ENCODE data around the gene GMEB2. TPM values are rescaled to one million over a fixed set of nuclear protein-coding genes. Genes with fewer than 3 reads are reported as not detected.
A peak's percentile ranks its signal among the peaks of the same experiment; 100 is the strongest.

Gene GMEB2
- total RNA-seq, 1 donor from 2014 or later: 16.1 TPM

- Mint-ChIP-seq H3K4me3 (no peak overlapping the region), H3K9me3 (no peaks in the 10 kb centered on the region), H3K4me1 (peaks cover 11% of the 10 kb centered on the region), H3K36me3 (no peaks in the 10 kb centered on the region), H3K27me3 (ENCODE audit: low read depth) (no peaks in the 10 kb centered on the region), H3K27ac (no peak overlapping the region)
- TF ChIP-seq, protein P1, sequence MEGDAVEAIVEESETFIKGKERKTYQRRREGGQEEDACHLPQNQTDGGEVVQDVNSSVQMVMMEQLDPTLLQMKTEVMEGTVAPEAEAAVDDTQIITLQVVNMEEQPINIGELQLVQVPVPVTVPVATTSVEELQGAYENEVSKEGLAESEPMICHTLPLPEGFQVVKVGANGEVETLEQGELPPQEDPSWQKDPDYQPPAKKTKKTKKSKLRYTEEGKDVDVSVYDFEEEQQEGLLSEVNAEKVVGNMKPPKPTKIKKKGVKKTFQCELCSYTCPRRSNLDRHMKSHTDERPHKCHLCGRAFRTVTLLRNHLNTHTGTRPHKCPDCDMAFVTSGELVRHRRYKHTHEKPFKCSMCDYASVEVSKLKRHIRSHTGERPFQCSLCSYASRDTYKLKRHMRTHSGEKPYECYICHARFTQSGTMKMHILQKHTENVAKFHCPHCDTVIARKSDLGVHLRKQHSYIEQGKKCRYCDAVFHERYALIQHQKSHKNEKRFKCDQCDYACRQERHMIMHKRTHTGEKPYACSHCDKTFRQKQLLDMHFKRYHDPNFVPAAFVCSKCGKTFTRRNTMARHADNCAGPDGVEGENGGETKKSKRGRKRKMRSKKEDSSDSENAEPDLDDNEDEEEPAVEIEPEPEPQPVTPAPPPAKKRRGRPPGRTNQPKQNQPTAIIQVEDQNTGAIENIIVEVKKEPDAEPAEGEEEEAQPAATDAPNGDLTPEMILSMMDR (IDR thresholded peaks at IDR 0.05; ENCODE audit: unreplicated experiment): no peak
- DNase-seq (ENCODE audit: low spot score in 2 of 2, unreplicated experiment in 2 of 2): no peak
Observed at GRCh38 chr20:63648895-63649589, 22.1 kb upstream of the GMEB2 start.

GRCh38 chr20:63648190-63648589 is 21.3 kb upstream of the GMEB2 start:
- TF ChIP-seq, protein P1 (IDR thresholded peaks at IDR 0.05; ENCODE audit: unreplicated experiment): no peak
- Mint-ChIP-seq H3K9me3 (no peaks in the 10 kb centered on the region), H3K27ac (no peak overlapping the region), H3K36me3 (no peaks in the 10 kb centered on the region), H3K27me3 (ENCODE audit: low read depth) (no peaks in the 10 kb centered on the region), H3K4me1 (peaks cover 9% of the 10 kb centered on the region), H3K4me3 (no peak overlapping the region)
- DNase-seq (ENCODE audit: low spot score in 2 of 2, unreplicated experiment in 2 of 2): no peak

GRCh38 chr20:63645218-63645617 is 18.3 kb upstream of the GMEB2 start:
- no peak overlapping the region for H3K4me3 Mint-ChIP-seq
- H3K4me1 Mint-ChIP-seq: peaks cover 5% of the 10 kb centered on the region
- no peaks in the 10 kb centered on the region for H3K9me3 Mint-ChIP-seq
- no peaks in the 10 kb centered on the region for H3K27me3 Mint-ChIP-seq (ENCODE audit: low read depth)
- no peak for DNase-seq (ENCODE audit: low spot score in 2 of 2, unreplicated experiment in 2 of 2)
- H3K36me3 Mint-ChIP-seq: no peaks in the 10 kb centered on the region
- TF ChIP-seq, protein P1 (IDR thresholded peaks at IDR 0.05; ENCODE audit: unreplicated experiment): no peak
- H3K27ac Mint-ChIP-seq: no peak overlapping the region

DNA sequence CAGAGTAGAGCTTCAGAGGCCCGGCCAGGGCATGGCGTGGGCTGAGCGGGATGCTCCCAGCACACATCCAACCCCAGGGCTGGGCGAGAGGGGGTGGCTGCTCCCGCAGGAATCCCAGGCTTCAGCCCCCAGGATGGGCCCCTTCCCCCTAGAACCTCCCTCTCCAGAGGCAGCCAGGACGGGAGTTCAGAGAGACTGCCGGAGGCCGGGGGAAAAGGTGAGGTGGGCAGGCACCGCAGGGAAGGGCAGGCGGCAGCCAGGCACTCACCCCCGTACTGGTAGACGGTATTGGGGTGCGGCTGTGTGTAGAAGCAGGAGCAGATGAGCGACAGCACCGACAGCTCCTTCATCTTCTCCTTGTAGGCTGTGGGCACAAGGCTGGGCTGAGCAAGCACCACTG is 17.0 kb upstream of the GMEB2 start:
- Mint-ChIP-seq H3K4me3 (peak overlapping the region; percentile 68), H3K27ac (no peak overlapping the region), H3K27me3 (ENCODE audit: low read depth) (no peaks in the 10 kb centered on the region), H3K9me3 (no peaks in the 10 kb centered on the region), H3K4me1 (peaks cover 5% of the 10 kb centered on the region), H3K36me3 (no peaks in the 10 kb centered on the region)
- TF ChIP-seq, protein P1 (IDR thresholded peaks at IDR 0.05; ENCODE audit: unreplicated experiment): no peak
- no peak for DNase-seq (ENCODE audit: low spot score in 2 of 2, unreplicated experiment in 2 of 2)

- H3K9me3 Mint-ChIP-seq: no peaks in the 10 kb centered on the region
- TF ChIP-seq, protein P1 (IDR thresholded peaks at IDR 0.05; ENCODE audit: unreplicated experiment): no peak
- peak overlapping the region; percentile 68 for H3K4me3 Mint-ChIP-seq
- peak overlapping the region; percentile 61 for H3K27ac Mint-ChIP-seq
- H3K27me3 Mint-ChIP-seq (ENCODE audit: low read depth): no peaks in the 10 kb centered on the region
- DNase-seq (ENCODE audit: low spot score in 2 of 2, unreplicated experiment in 2 of 2): no peak
- peaks cover 5% of the 10 kb centered on the region for H3K4me1 Mint-ChIP-seq
- no peaks in the 10 kb centered on the region for H3K36me3 Mint-ChIP-seq
Observed at GRCh38 chr20:63643499-63643898, 16.6 kb upstream of the GMEB2 start.
